H9 (cell line): ENCODE results near the gene TUBB4B. TPM values are rescaled to one million over a fixed set of nuclear protein-coding genes. Genes with fewer than 3 reads are reported as not detected.

Source experiments
- DNase-seq: peaks from one replicate; pipeline ENCODE4 v3.0.0-alpha.2; 2017
- H2AFZ ChIP-seq: one replicate; pipeline ENCODE4 v1.6.1; 2013; ENCODE audit warnings: mild to moderate bottlenecking, low read length, control low read depth, moderate library complexity
- H2AK5ac ChIP-seq: 2 replicates; pipeline ENCODE4 v1.6.1; 2013; ENCODE audit warnings: low read length, control low read depth, mixed read lengths; ENCODE audit not compliant: insufficient read length
- H2BK120ac ChIP-seq: one replicate; pipeline ENCODE4 v1.6.1; 2013; ENCODE audit warnings: low read depth, mild to moderate bottlenecking, low read length, control low read depth, inconsistent platforms; ENCODE audit not compliant: poor library complexity, severe bottlenecking
- H2BK12ac ChIP-seq: 2 replicates; pipeline ENCODE4 v1.6.1; 2013; ENCODE audit warnings: low read length, control low read depth, mixed read lengths, low read depth; ENCODE audit not compliant: insufficient read length
- H2BK15ac ChIP-seq: 2 replicates; pipeline ENCODE4 v1.6.1; 2013; ENCODE audit warnings: low read depth, low read length, control low read depth
- H2BK20ac ChIP-seq: one replicate; pipeline ENCODE4 v1.6.1; 2013; ENCODE audit warnings: low read depth, mild to moderate bottlenecking, low read length, control low read depth, inconsistent platforms; ENCODE audit not compliant: poor library complexity, severe bottlenecking
- H2BK5ac ChIP-seq: 2 replicates; pipeline ENCODE4 v1.6.1; 2013; ENCODE audit warnings: low read length, control low read depth, mixed read lengths; ENCODE audit not compliant: insufficient read length
- H3K14ac ChIP-seq: 2 replicates; pipeline ENCODE4 v1.6.1; 2013; ENCODE audit warnings: low read length, control low read depth; ENCODE audit not compliant: insufficient read depth
- H3K18ac ChIP-seq: 2 replicates; pipeline ENCODE4 v1.6.1; 2013; ENCODE audit warnings: low read depth, mild to moderate bottlenecking, mixed read lengths, low read length, control low read depth; ENCODE audit not compliant: insufficient read length
- H3K23ac ChIP-seq: 2 replicates; pipeline ENCODE4 v1.6.1; 2013; ENCODE audit warnings: low read length, control low read depth, mixed read lengths, low read depth; ENCODE audit not compliant: insufficient read length
- H3K23me2 ChIP-seq: 2 replicates; pipeline ENCODE4 v1.6.1; 2013; ENCODE audit warnings: low read depth, mild to moderate bottlenecking, mixed read lengths, low read length, control low read depth; ENCODE audit not compliant: insufficient read length, poor library complexity, severe bottlenecking
- H3K27ac ChIP-seq: 2 replicates; pipeline ENCODE4 v1.5.1; 2013; ENCODE audit warnings: low read length, control low read depth, mixed read lengths, low read depth; ENCODE audit not compliant: insufficient read length
- H3K27me3 ChIP-seq: 2 replicates; pipeline ENCODE4 v1.6.1; 2013; ENCODE audit warnings: low read length, control low read depth, inconsistent platforms; ENCODE audit not compliant: insufficient read depth
- H3K4ac ChIP-seq: 2 replicates; pipeline ENCODE4 v1.6.1; 2013; ENCODE audit warnings: low read depth, mild to moderate bottlenecking, control low read depth, inconsistent platforms, low read length, moderate library complexity
- H3K4me1 ChIP-seq: 2 replicates; pipeline ENCODE4 v1.6.1; 2013; ENCODE audit warnings: low read length, control low read depth, inconsistent platforms; ENCODE audit not compliant: insufficient read depth
- H3K4me2 ChIP-seq: 2 replicates; pipeline ENCODE4 v1.6.1; 2013; ENCODE audit warnings: low read length, control low read depth, mixed read lengths; ENCODE audit not compliant: insufficient read length, insufficient read depth
- H3K56ac ChIP-seq: 2 replicates; pipeline ENCODE4 v1.6.1; 2013; ENCODE audit warnings: low read depth, mild to moderate bottlenecking, mixed read lengths, low read length, control low read depth; ENCODE audit not compliant: insufficient read length
- H3K79me1 ChIP-seq: 2 replicates; pipeline ENCODE4 v1.6.1; 2013; ENCODE audit warnings: low read depth, mild to moderate bottlenecking, moderate library complexity, low read length, control low read depth, inconsistent platforms; ENCODE audit not compliant: insufficient read depth, poor library complexity, severe bottlenecking
- H3K79me2 ChIP-seq: 2 replicates; pipeline ENCODE4 v1.6.1; 2013; ENCODE audit warnings: low read length, control low read depth, inconsistent platforms; ENCODE audit not compliant: insufficient read depth
- H3K9ac ChIP-seq: 2 replicates; pipeline ENCODE4 v1.6.1; 2013; ENCODE audit warnings: low read length, control low read depth, mixed read lengths; ENCODE audit not compliant: insufficient read length; ENCODE audit errors: extremely low read depth
- H3K9me3 ChIP-seq: one replicate; pipeline ENCODE4 v1.6.1; 2013; ENCODE audit warnings: low read depth, low read length, inconsistent platforms; ENCODE audit not compliant: control insufficient read depth
- H3T11ph ChIP-seq: one replicate; pipeline ENCODE4 v1.6.1; 2013; ENCODE audit warnings: mild to moderate bottlenecking, low read length, control low read depth, inconsistent platforms
- H4K20me1 ChIP-seq: one replicate; pipeline ENCODE4 v1.6.1; 2013; ENCODE audit not compliant: control insufficient read depth, insufficient read length, insufficient read depth
- H4K5ac ChIP-seq: 2 replicates; pipeline ENCODE4 v1.6.1; 2013; ENCODE audit warnings: low read depth, mild to moderate bottlenecking, mixed read lengths, low read length, control low read depth; ENCODE audit not compliant: insufficient read length
- H4K8ac ChIP-seq: replicated peaks from 2 replicates; pipeline ENCODE4 v1.6.1; 2013; ENCODE audit warnings: low read length, control low read depth, mixed read lengths, low read depth; ENCODE audit not compliant: insufficient read length
- H4K91ac ChIP-seq: 2 replicates; pipeline ENCODE4 v1.6.1; 2013; ENCODE audit warnings: low read depth, mild to moderate bottlenecking, moderate library complexity, mixed read lengths, low read length, control low read depth; ENCODE audit not compliant: insufficient read length
- H3K27ac Mint-ChIP-seq, 3 experiments: 2 replicates in 2 of 3; 3 replicates in 1 of 3; pipeline ENCODE4 v1.8.0; 2020 to 2021; ENCODE audit warnings: mixed read lengths in 3 of 3, mild to moderate bottlenecking in 1 of 3, moderate library complexity in 1 of 3
- H3K27me3 Mint-ChIP-seq: 2 replicates; pipeline ENCODE4 v1.8.0; 2021; ENCODE audit warnings: low read depth, mild to moderate bottlenecking, moderate library complexity, mixed read lengths
- H3K36me3 Mint-ChIP-seq, 3 experiments: 2 replicates in 2 of 3; 3 replicates in 1 of 3; pipeline ENCODE4 v1.8.0; 2020 to 2021; ENCODE audit warnings: low read depth in 3 of 3, mixed read lengths in 3 of 3; ENCODE audit not compliant: insufficient read depth in 1 of 3
- H3K4me1 Mint-ChIP-seq, 2 experiments: 2 replicates each; pipeline ENCODE4 v1.8.0; 2020; ENCODE audit warnings: mixed read lengths in 2 of 2
- H3K4me3 Mint-ChIP-seq, 2 experiments: 2 replicates in 1 of 2; 3 replicates in 1 of 2; pipeline ENCODE4 v1.8.0; 2020 to 2021; ENCODE audit warnings: mild to moderate bottlenecking in 2 of 2, mixed read lengths in 2 of 2, moderate library complexity in 1 of 2
- H3K9me3 Mint-ChIP-seq, 2 experiments: 2 replicates in 1 of 2; 3 replicates in 1 of 2; pipeline ENCODE4 v1.8.0; 2020; ENCODE audit warnings: mild to moderate bottlenecking in 2 of 2, mixed read lengths in 2 of 2, moderate library complexity in 1 of 2
- CTCF ChIP-seq: fragments of 200-600 bp; sonication (generic); conservative IDR thresholded peaks from 3 replicates; pipeline ENCODE4 v1.8.0; 2021; ENCODE audit warnings: antibody characterized with exemption, mild to moderate bottlenecking
- WGBS: extraction: QIAGEN DNeasy Blood & Tissue Kit; methylation state at CpG from one replicate; pipeline ENCODE4 v1.1.7; 2013; ENCODE audit warnings: missing lambda C conversion rate, low lambda C conversion rate, mixed read lengths; ENCODE audit not compliant: insufficient read length; ENCODE audit errors: extremely low coverage; 5-methylcytosine and 5-hydroxymethylcytosine counted together
- total RNA-seq: library from RNA; stranded (reverse); gene quantifications from 2 replicates; pipeline ENCODE4 v1.2.1, GENCODE V29; 2021

The TUBB4B gene
- total RNA-seq, 1 experiment from 2014 or later: 378 TPM

- no peak overlapping the region for H2AK5ac ChIP-seq
Measured at GRCh38 chr9:137263506-137263905, 22.4 kb downstream of the TUBB4B start.

More at GRCh38 chr9:137263506-137263905, 22.4 kb downstream of the TUBB4B start:
- Mint-ChIP-seq H3K4me1 (0 out of 4 replicates have a peak, but pooled peaks cover 0 to 3% of the 10 kb centered on the region in 2 experiments), H3K27me3 (no peaks in the 10 kb centered on the region; the same call in 1 of the 2 replicates), H3K27ac (no peak overlapping the region), H3K9me3 (no peaks in the 10 kb centered on the region), H3K36me3 (peaks cover 11 to 50% (median 38%) of the 10 kb centered on the region in 3 experiments; a peak in 6 of 7 replicates), H3K4me3 (no peak overlapping the region; a peak in 1 of 5 replicates)
- Histone ChIP-seq H2AFZ (no peak overlapping the region), H3K56ac (no peak overlapping the region), H4K20me1 (no peaks in the 10 kb centered on the region), H3T11ph (no peak overlapping the region), H3K79me1 (no peaks in the 10 kb centered on the region), H2BK12ac (no peak overlapping the region), H3K4me1 (no peaks in the 10 kb centered on the region), H2BK120ac (no peak overlapping the region), H3K4ac (no peak overlapping the region), H3K27ac (no peak overlapping the region), H2BK15ac (no peak overlapping the region), H2BK20ac (no peak overlapping the region), H3K4me2 (no peak overlapping the region), H3K79me2 (no peaks in the 10 kb centered on the region), H3K23ac (no peak overlapping the region), H3K9me3 (no peaks in the 10 kb centered on the region), H3K27me3 (no peaks in the 10 kb centered on the region), H3K14ac (no peak overlapping the region), H4K8ac (no peak overlapping the region), H4K91ac (no peak overlapping the region), H2BK5ac (no peak overlapping the region), H3K23me2 (no peaks in the 10 kb centered on the region), H3K9ac (no peak overlapping the region), H4K5ac (no peak overlapping the region), H3K18ac (no peak overlapping the region)
- no peak for TF ChIP-seq CTCF
- no CpG with 5 or more reads among the region's 10 CpGs for WGBS
- DNase-seq: no peak
